Measurements from ENCODE around the gene GNPDA1. TPM values are rescaled to one million over a fixed set of nuclear protein-coding genes. Genes with fewer than 3 reads are reported as not detected.

GNPDA1 gene
- total and polyA plus RNA-seq, 2 of the 8 experiments (the other 6 are each of a cell fraction or from before 2014, with no cell fraction given), result 33.0 to 94.3 TPM

GRCh38 chr5:142025637-142026036, 12.8 kb upstream of the GNPDA1 start (continued):
- TF ChIP-seq CTCF (IDR thresholded peaks at IDR 0.05; ENCODE audit: control extremely low read depth in 1 of 3, insufficient read depth in 1 of 3, low read depth in 1 of 3, low read length in 3 of 3), result no peak
- no peak for TF ChIP-seq CEBPB (IDR thresholded peaks at IDR 0.05; ENCODE audit: low read depth, low read length)
- no peak for TF ChIP-seq BCL11A (IDR thresholded peaks at IDR 0.05; ENCODE audit: low read depth in 2 of 2, low read length in 2 of 2)
- TF ChIP-seq ATF2 (IDR thresholded peaks at IDR 0.05; ENCODE audit: low read length), result no peak
- TF ChIP-seq EP300 (IDR thresholded peaks at IDR 0.05; ENCODE audit: borderline replicate concordance in 1 of 2, low read depth in 2 of 2, low read length in 2 of 2), result no peak
- TF ChIP-seq, protein P1, sequence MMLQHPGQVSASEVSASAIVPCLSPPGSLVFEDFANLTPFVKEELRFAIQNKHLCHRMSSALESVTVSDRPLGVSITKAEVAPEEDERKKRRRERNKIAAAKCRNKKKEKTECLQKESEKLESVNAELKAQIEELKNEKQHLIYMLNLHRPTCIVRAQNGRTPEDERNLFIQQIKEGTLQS (IDR thresholded peaks at IDR 0.05; ENCODE audit: insufficient read depth, low read depth, low read length), result no peak
- TF ChIP-seq HDAC6 (IDR thresholded peaks at IDR 0.05; ENCODE audit: low read depth, low read length), result no peak

All from H1 (cell line).